Natural killer cell (primary cell): ENCODE measurements around the gene EPYC. TPM values are rescaled to one million over a fixed set of nuclear protein-coding genes. Genes with fewer than 3 reads are reported as not detected.
A peak's percentile ranks its signal among the peaks of the same experiment; 100 is the strongest.

Source experiments
- ATAC-seq, 3 donors: fragments of 150-1000 bp in 2 of 3; fragments of 200-7000 bp in 1 of 3; cut with Tn5 transposase; 1 replicate in 1 of 3; 2 replicates in 2 of 3; pipeline ENCODE4 v1.10.0; 2021; ENCODE audit warnings: mild to moderate bottlenecking in 2 of 3, moderate library complexity in 2 of 3
- DNase-seq, 2 donors: peaks; one replicate each; pipeline versions ENCODE4 v3.0.0 to v3.0.0-alpha.2; 2013 to 2021; ENCODE audit warnings: mixed read lengths in 1 of 2
- H3K27ac ChIP-seq: one replicate; pipeline ENCODE4 v1.5.1; 2013; ENCODE audit warnings: mild to moderate bottlenecking, low read length
- H3K27me3 ChIP-seq: one replicate; pipeline ENCODE4 v1.6.1; 2013; ENCODE audit warnings: low read length; ENCODE audit not compliant: control insufficient read depth, insufficient read depth
- H3K36me3 ChIP-seq: one replicate; pipeline ENCODE4 v1.6.1; 2013; ENCODE audit warnings: low read length; ENCODE audit not compliant: control insufficient read depth, insufficient read depth
- H3K4me1 ChIP-seq: one replicate; pipeline ENCODE4 v1.6.1; 2013; ENCODE audit warnings: low read length; ENCODE audit not compliant: control insufficient read depth, insufficient read depth
- H3K4me3 ChIP-seq: one replicate; pipeline ENCODE4 v1.5.1; 2013; ENCODE audit warnings: low read length
- H3K9me3 ChIP-seq: one replicate; pipeline ENCODE4 v1.6.1; 2013; ENCODE audit warnings: low read length; ENCODE audit not compliant: control insufficient read depth, insufficient read depth
- H3K27ac Mint-ChIP-seq, 2 donors: one replicate each; pipeline ENCODE4 v1.8.0; 2022; ENCODE audit warnings: mild to moderate bottlenecking in 2 of 2, mixed read lengths in 2 of 2, moderate library complexity in 1 of 2
- H3K27me3 Mint-ChIP-seq, 2 donors: one replicate each; pipeline ENCODE4 v1.8.0; 2022; ENCODE audit warnings: low read depth in 2 of 2, mixed read lengths in 2 of 2
- H3K36me3 Mint-ChIP-seq: one replicate; pipeline ENCODE4 v1.8.0; 2022; ENCODE audit warnings: mixed read lengths
- H3K4me1 Mint-ChIP-seq, 2 donors: one replicate each; pipeline ENCODE4 v1.8.0; 2022; ENCODE audit warnings: mixed read lengths in 2 of 2
- H3K4me3 Mint-ChIP-seq: one replicate; pipeline ENCODE4 v1.8.0; 2022; ENCODE audit warnings: mild to moderate bottlenecking, moderate library complexity, mixed read lengths
- H3K9me3 Mint-ChIP-seq, 2 donors: one replicate each; pipeline ENCODE4 v1.8.0; 2022; ENCODE audit warnings: mixed read lengths in 2 of 2
- WGBS: methylation state at CpG from one replicate; pipeline ENCODE4 v1.1.7; 2013; ENCODE audit warnings: missing lambda C conversion rate; ENCODE audit not compliant: insufficient coverage; 5-methylcytosine and 5-hydroxymethylcytosine counted together
- intact Hi-C: fragments of 100-400 bp; cut with micrococcal nuclease; formaldehyde crosslinking; loops from one replicate; pipeline ENCODE4 v1.14.2; 2022
- total RNA-seq, 4 donors: library from RNA; stranded (reverse); fragments of 120-200 nt in 1 of 4; gene quantifications; one replicate each; pipeline versions ENCODE4 v1.2.3 to v1.2.4, GENCODE V29; 2013 to 2022
- TF ChIP-seq, protein P1 (sequence below): fragments of 200-600 bp; IDR thresholded peaks from one replicate; pipeline ENCODE4 v1.8.0; 2022; ENCODE audit warnings: antibody characterized with exemption

Gene EPYC
- total RNA-seq, 3 donors from 2014 or later (not counting 1 experiment from before 2014, with no cell fraction given) = not detected

DNA sequence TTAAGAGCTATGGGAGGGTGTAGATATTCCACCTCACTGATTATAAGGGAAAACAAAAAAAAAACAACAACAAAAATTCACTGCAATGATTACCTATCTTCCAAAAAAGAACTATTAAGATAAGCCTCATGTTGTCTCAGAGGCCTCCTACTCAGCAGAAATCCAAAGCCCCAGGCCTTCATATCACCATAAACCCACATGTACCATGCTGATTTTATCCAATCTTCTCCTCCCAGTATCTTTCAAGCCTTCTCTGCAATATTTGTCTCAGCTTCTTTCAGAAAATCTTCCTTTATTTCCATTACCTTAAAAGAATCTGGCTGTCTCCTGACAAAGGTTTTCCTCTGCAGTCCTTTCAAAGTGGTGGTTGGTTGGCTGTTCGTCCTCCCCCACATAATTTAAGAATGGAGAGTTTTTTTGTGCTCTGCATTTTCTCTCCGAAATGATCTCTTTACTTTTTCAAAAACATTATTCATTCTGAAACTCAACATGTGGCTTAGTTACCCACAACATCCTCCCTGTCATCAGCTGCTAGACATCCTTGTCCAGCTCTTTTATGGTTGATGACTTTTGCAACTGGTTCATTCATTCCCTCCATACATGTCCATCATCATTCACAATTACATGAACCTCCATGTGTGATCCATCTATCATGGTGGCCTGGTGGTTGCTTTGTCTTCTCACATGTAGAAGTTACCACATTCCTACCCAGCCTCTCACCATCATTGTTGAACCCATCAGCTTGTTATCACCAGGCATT lies 2.9 kb upstream of the EPYC start:
- H3K4me3 ChIP-seq = no peak overlapping the region
- intact Hi-C loops = no loop called here
- WGBS = no CpG with 5 or more reads among the region's 2 CpGs
- H3K27me3 ChIP-seq = no peaks in the 10 kb centered on the region
- DNase-seq (no peak), ATAC-seq (peak in 2 of 3 donors; percentile 31 to 45)
- H3K4me1 ChIP-seq = no peaks in the 10 kb centered on the region
- H3K36me3 Mint-ChIP-seq = no peaks in the 10 kb centered on the region
- H3K27ac ChIP-seq = no peak overlapping the region
- H3K27me3 Mint-ChIP-seq = no peaks in the 10 kb centered on the region
- TF ChIP-seq, protein P1, sequence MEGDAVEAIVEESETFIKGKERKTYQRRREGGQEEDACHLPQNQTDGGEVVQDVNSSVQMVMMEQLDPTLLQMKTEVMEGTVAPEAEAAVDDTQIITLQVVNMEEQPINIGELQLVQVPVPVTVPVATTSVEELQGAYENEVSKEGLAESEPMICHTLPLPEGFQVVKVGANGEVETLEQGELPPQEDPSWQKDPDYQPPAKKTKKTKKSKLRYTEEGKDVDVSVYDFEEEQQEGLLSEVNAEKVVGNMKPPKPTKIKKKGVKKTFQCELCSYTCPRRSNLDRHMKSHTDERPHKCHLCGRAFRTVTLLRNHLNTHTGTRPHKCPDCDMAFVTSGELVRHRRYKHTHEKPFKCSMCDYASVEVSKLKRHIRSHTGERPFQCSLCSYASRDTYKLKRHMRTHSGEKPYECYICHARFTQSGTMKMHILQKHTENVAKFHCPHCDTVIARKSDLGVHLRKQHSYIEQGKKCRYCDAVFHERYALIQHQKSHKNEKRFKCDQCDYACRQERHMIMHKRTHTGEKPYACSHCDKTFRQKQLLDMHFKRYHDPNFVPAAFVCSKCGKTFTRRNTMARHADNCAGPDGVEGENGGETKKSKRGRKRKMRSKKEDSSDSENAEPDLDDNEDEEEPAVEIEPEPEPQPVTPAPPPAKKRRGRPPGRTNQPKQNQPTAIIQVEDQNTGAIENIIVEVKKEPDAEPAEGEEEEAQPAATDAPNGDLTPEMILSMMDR = no peak
- H3K36me3 ChIP-seq = no peaks in the 10 kb centered on the region
- H3K27ac Mint-ChIP-seq = no peak overlapping the region
- H3K9me3 ChIP-seq = no peaks in the 10 kb centered on the region
- no peak overlapping the region for H3K4me3 Mint-ChIP-seq
- H3K4me1 Mint-ChIP-seq = peaks cover 22 to 23% of the 10 kb centered on the region in 2 donors
- H3K9me3 Mint-ChIP-seq = peaks cover 2 to 6% of the 10 kb centered on the region in 2 donors

GRCh38 chr12:91003737-91004136 lies 1.0 kb downstream of the EPYC start:
- no peak overlapping the region for H3K27ac ChIP-seq
- Mint-ChIP-seq H3K4me3 (no peak overlapping the region), H3K4me1 (peaks cover 7 to 11% of the 10 kb centered on the region in 2 donors), H3K27me3 (no peaks in the 10 kb centered on the region), H3K9me3 (peaks cover 2% of the 10 kb centered on the region in 2 donors), H3K36me3 (no peaks in the 10 kb centered on the region), H3K27ac (no peak overlapping the region)
- H3K36me3 ChIP-seq = no peaks in the 10 kb centered on the region
- DNase-seq (no peak), ATAC-seq (no peak)
- no peak overlapping the region for H3K4me3 ChIP-seq
- H3K4me1 ChIP-seq = no peaks in the 10 kb centered on the region
- H3K9me3 ChIP-seq = no peaks in the 10 kb centered on the region
- no peaks in the 10 kb centered on the region for H3K27me3 ChIP-seq
- TF ChIP-seq, protein P1 = no peak
- intact Hi-C loops = no loop called here

DNA sequence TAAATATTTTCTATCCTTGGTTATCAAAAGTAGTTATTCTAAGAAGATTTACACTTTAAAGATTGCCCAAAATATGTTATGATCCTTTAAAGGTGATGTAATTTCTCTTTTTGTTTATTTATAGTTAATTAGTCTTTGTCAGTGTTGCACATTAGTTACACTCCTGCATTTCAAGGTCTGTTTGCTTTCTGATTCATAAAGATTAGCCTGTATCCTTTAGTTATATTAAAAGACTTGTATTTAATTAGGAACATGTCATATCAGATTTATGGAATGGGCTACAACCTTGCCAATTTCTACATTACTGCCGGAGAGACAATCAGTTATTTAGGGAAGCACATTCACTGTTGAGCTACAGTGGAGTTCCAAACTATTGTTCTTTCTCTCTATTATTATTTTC lies 3.5 kb downstream of the EPYC start:
- Mint-ChIP-seq H3K9me3 (no peaks in the 10 kb centered on the region), H3K36me3 (no peaks in the 10 kb centered on the region), H3K4me1 (no peaks in the 10 kb centered on the region), H3K27me3 (no peaks in the 10 kb centered on the region), H3K27ac (no peak overlapping the region), H3K4me3 (no peak overlapping the region)
- ATAC-seq (no peak), DNase-seq (no peak)
- intact Hi-C loops = no loop called here
- WGBS = 100% methylated on average over 1 of the region's 1 CpG
- Histone ChIP-seq H3K27ac (no peak overlapping the region), H3K36me3 (no peaks in the 10 kb centered on the region), H3K9me3 (no peaks in the 10 kb centered on the region), H3K27me3 (no peaks in the 10 kb centered on the region), H3K4me1 (no peaks in the 10 kb centered on the region), H3K4me3 (no peak overlapping the region)
- TF ChIP-seq, protein P1 = no peak

GRCh38 chr12:90999966-91000365 lies 4.8 kb downstream of the EPYC start:
- H3K36me3 Mint-ChIP-seq = no peaks in the 10 kb centered on the region
- Histone ChIP-seq H3K27me3 (no peaks in the 10 kb centered on the region), H3K27ac (no peak overlapping the region), H3K36me3 (no peaks in the 10 kb centered on the region), H3K4me3 (no peak overlapping the region), H3K9me3 (no peaks in the 10 kb centered on the region), H3K4me1 (no peaks in the 10 kb centered on the region)
- no peak for DNase-seq
- intact Hi-C loops = no loop called here
- WGBS = no CpG with 5 or more reads among the region's 2 CpGs
- H3K4me1 Mint-ChIP-seq = no peaks in the 10 kb centered on the region
- no peaks in the 10 kb centered on the region for H3K9me3 Mint-ChIP-seq
- H3K27ac Mint-ChIP-seq = no peak overlapping the region
- H3K27me3 Mint-ChIP-seq = no peaks in the 10 kb centered on the region
- H3K4me3 Mint-ChIP-seq = no peak overlapping the region
- ATAC-seq = no peak
- TF ChIP-seq, protein P1 = no peak
